ENCODE results near the gene MCCC1.

DNA sequence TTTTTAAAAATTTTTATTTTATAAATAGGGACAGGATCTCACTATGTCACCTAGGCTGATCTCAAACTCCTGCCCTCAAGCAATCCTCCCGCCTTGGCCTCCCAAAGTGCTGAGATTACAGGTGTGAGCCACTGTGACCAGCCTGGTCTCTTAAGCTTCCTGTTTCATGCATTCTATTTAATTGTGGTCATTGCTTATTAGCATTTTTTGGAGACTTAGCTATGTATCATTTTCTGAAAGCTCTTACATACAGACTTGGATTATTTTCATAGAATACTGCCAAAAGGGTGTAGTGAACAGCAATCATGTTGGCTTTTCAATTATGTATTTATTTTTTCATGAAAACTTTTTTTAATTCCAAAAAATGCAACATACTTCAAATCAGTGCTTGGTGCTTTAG lies 67.5 kb downstream of the MCCC1 start:
- TF ChIP-seq CTCF (IDR thresholded peaks at IDR 0.05; ENCODE audit: low read length) (no peak), EZH2 (optimal IDR thresholded peaks at IDR 0.05; ENCODE audit: low read depth, low read length) (no peak), EZH2phosphoT487 (IDR thresholded peaks at IDR 0.05; ENCODE audit: low read length) (no peak)

Data from MM.1S (cell line).